Activated gamma-delta T cell treated with anti-CD3 and anti-CD28 coated beads, Interleukin-2, amount 50 U/mL, for 16 hours (primary cell): ENCODE results near the gene KIF3B.
A peak's percentile ranks its signal among the peaks of the same experiment; 100 is the strongest.
"Not testable (repeated sequence)": the region's sequence is repeated elsewhere in the genome, so short reads cannot be mapped to it uniquely, and the experiment has no call there.

Source experiments
- DNase-seq: peaks from one replicate; pipeline ENCODE4 v3.0.0-alpha.2; 2020; ENCODE audit warnings: low read depth

The KIF3B gene

DNA sequence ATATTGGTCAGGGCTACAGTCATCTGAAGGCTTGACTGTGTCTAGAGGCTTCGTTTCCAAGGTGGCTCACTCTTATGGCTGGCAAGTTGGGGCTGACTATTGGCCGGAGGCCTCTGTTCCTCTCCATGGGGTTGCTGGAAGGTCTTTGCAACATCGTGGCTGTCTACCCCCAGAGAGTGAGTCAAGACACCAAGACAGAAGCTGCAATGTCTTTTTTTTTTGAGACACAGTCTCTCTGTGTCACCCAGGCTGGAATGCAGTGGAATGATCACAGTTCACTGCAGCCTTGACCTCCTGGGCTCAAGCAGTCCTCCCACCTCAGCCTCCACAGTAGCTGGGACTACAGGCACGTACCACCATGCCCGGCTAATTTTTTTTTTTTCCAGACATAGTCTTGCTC is 29.4 kb upstream of the KIF3B start:
- no peak for DNase-seq

DNA sequence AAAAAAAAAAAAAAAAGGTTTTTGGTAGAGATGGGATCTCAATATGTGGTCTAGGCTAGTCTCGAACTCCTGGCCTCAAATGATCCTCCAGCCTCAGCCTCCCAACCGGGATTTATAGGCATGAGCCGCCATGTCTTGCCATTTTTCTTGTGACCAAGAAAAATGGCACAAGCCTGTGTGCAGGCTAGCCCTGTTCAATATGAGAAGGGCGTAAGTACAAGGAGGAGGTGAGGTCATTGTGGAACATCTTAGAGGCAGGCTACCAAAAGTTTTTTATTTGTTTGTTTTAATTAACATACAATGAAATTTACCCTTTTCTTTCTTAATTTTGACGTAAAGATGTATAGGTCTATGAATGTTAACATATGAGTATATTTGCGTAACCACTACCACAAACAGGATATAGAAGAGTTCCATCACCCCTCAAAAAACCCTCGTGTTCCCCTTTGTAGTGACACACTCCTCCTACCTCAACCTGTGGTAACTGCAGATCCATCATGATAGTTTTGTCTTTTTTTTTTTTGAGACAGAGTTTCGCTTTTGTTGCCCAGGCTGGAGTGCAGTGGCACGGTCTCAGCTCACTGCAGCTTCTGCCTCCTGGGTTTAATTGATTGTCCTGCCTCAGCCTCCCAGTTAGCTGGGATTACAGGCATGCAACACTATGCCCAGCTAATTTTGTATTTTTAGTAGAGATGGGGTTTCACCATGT is 28.3 kb upstream of the KIF3B start:
- peak; percentile 25 for DNase-seq

DNA sequence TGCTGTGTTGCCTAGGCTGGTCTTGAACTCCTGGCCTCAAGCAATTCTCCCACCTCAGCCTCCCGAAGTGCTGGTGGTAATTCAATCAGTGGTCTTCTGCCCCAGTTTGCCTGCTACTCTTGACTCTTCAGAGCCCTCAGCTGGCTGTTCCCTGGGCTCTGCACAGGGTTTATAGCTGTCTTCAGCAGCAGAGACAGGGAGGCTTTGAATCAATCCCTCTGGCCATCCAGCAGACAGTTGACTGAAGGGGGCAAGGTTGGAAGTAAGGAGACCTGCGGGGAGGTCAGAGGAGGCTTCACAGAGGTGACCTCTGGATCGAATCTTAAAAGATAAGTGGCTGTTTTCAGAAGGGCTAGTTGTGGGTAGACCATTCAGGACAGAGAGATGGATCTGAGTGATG is 26.0 kb upstream of the KIF3B start:
- no peak for DNase-seq

DNA sequence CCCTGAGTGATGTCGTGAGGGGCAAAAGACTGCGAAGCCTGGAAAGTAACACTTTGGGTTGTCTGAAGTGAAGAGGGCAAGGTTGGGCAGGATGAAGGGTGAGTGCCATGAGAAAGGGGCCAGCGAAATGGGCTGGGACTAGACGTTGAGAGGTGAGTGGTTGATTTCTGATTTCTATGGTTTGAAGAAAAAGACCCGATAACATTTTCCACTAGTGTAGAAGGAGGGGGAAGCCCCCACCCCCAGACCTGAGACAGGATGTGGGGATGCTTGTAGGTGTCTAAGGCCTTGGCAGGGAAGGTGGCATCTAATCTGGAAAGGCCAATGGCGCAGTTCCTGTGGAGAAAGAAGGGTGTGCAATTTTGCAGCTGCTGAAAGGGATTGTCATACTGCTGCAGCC is 25.3 kb upstream of the KIF3B start:
- peak; percentile 54 for DNase-seq

DNA sequence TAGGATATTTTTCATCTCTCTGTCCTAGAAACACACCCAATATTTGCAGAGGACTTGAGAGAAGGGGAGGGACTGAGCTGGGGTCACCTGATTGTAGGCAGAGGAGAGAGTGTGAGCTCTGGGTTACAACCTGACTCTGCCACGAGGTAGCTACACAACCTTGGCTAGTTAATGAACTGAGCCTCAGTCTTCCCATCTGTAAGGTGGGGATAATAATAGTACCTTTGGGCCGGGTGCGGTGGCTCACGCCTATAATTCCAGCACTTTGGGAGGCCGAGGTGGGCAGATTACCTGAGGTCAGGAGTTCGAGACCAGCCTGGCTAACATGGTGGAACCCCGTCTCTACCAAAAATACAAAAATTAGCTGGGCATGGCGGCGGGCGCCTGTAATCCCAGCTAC is 16.5 kb upstream of the KIF3B start:
- DNase-seq, result not testable (repeated sequence)

DNA sequence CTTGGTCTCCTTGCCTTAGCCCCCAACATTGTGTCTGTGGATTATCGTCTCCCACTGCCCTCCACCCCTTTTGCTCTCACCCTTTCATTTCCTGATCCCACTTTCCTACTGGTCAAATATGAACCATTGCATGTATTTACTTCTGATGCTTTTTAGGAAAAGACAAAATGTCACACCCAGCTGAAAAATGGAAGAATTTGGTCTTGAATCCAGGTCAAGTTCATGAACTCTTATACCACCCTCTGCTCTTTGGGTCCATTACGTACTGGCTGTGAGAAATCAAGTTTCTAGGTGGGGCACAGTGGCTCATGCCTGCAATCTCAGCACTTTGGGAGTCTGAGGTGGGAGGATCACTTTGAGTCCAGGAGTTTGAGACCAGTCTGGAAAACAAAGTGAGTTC is 15.8 kb upstream of the KIF3B start:
- no peak for DNase-seq

- DNase-seq, result no peak
These were observed 14.0 kb upstream of the KIF3B start for GRCh38 chr20:32263398-32263954.

DNA sequence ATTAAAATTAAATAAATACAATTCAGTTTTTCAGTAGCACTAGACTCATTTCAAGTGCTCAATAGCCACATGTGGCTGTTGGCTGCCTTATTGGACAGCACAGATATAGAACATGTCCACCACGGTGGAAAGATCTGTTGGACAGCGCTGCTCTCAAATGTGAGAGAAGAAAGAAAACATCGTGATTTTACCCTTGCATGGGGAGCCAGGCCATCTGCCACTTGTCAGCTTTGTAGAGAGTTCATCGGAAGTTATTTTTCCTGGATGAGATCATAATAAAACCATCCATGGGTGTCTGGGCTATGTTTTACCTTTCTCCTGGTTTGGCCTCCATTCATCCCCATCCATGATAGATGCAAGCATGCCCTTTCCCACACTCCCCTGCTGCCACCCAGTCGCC is 5.8 kb upstream of the KIF3B start:
- no peak for DNase-seq

- no peak for DNase-seq
These were observed 3.1 kb upstream of the KIF3B start for GRCh38 chr20:32274359-32274758.

DNA sequence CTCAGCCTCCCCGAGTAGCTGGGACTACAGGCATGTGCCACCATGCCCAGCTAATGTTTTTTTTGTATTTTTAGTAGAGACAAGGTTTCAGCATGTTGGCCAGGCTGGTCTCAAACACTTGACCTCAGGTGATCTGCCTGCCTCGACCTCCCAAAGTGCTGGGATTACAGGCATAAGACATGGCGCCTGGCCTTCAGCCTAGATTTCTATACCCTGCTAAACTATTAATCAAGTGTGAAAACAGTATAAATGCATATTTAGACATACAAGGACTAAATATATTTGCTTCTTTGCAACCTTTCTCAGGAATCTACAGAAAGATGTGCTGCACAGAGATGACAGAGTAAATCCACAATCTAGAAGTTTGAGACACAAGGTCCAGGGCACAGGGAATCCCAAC is 2.3 kb upstream of the KIF3B start:
- DNase-seq, result not testable (repeated sequence)

DNA sequence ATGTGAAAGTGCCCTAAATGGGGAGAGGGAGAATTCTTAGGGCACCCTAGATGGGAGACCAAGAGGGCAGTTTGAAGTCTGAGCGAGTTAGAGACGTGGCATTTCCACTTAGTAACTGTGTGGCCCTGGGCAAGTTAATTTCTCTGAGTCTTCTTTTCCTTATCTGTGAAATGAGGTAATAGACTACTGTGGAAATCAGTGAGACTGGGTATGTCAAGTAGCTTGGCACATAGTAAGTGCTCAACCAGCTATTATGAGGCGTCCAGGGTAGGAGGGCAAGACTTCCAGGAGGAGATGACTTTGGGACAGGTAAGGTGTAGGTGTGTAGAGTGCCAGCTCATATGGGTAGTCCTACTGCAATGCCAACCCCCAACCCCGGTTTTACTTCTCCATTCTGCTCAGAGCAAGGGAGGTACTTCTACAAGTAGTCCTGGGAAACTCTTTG is 770 bp downstream of the KIF3B start:
- DNase-seq, result no peak

GRCh38 chr20:32281711-32282110 is 4.3 kb downstream of the KIF3B start:
- DNase-seq, result no peak

- DNase-seq, result no peak
These were observed 5.0 kb downstream of the KIF3B start for GRCh38 chr20:32282461-32282860.

GRCh38 chr20:32285082-32285620 is 7.7 kb downstream of the KIF3B start:
- no peak for DNase-seq

DNA sequence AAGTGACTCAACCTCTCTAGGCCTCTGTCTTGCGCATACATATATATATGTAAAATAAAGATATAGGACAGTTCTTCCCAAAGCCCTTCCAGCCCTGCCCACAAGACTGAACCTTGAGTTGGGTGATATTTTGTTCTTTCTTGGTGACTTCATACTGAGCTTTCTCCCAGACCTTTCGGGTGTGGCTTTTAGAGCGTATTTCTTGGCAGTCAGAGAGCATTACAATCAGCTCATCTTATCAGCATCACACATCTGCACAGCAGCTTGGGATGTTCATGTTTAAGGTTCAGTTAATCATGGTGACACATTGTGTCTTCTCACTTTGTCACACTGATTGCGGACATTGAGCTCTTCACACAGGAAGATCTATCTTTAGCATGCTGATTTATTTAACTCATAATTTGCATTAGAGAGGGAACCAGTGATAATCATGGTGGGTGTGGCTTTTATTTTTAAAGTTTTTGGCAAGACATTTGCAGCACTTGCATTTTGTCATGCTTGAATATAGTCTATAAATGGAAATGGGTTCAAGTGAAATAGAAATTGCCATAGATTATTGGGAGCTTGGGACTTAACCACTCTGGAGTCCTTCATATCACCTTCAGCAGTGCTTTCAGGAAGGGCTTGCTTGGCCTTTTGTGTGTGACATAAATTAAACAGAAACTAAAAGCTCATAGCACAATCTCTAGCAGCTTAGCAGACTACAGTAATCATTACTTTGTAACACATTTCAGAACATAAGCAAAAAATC is 8.3 kb downstream of the KIF3B start:
- peak; percentile 12 for DNase-seq

DNA sequence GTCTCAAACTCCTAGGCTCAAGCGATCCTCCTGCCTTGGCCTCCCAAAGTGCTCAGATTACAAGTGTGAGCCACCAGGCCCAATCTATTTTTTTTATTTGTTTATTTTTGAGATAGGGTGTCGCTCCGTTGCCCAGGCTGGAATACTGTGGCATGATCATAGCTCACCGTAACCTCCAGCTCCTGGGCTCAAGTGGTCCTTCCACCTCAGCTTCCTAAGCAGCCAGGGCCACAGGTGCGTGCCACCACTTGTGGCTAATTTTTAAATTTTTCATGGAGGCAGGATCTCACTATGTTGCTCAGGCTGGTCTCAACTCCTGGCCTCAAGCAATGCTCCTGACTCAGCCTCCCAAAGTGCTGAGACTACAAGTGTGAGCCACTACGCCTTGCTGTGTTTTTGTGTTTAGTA is 9.8 kb downstream of the KIF3B start:
- no peak for DNase-seq

DNA sequence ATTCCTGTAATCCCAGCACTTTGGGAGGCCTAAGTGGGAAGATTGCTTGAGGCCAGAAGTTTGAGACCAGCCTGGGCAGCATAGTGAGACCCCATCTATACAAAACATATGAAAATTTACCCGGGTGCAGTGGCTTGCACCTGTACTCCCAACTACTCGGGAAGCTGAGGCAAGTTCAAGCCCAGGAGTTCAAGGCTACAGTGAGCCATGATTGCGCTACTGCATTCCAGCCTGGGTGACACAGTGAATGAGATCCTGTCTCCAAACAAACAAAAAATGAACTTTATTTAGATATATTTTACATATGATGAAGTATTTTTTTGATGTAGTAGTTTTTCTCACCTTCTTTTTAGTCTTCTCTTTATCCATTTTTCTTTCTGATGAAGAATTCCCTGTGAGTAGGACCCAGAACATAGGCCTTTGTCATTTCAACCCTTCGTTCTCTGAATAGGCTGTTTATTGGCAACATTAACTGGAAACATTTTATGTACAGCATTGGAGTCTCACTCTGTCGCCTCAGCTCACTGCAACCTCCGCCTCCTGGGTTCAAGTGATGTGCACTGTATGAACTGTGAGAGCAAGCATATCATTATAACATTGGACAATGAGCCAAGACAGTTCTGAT is 10.9 kb downstream of the KIF3B start:
- no peak for DNase-seq

DNA sequence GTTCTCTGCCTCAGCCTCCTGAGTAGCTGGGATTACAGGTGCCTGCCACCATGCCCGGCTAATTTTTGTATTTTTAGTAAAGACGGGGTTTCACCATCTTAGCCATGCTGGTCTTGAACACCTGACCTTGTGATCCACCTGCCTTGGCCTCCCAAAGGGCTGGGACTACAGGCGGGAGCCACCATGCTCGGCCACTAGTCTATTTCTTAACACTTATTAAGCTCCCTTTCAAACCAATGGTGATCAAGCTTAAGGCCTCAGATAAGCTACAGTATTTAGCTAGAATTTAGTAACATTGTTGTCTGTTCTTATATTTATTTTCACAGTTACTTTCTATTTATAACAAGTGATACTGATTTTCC is 11.8 kb downstream of the KIF3B start:
- not testable (repeated sequence) for DNase-seq

- no peak for DNase-seq
These were observed 12.4 kb downstream of the KIF3B start for GRCh38 chr20:32289661-32290431.

- no peak for DNase-seq
These were observed 13.7 kb downstream of the KIF3B start for GRCh38 chr20:32291166-32291565.

- no peak for DNase-seq
These were observed 15.1 kb downstream of the KIF3B start for GRCh38 chr20:32292548-32292947.

DNA sequence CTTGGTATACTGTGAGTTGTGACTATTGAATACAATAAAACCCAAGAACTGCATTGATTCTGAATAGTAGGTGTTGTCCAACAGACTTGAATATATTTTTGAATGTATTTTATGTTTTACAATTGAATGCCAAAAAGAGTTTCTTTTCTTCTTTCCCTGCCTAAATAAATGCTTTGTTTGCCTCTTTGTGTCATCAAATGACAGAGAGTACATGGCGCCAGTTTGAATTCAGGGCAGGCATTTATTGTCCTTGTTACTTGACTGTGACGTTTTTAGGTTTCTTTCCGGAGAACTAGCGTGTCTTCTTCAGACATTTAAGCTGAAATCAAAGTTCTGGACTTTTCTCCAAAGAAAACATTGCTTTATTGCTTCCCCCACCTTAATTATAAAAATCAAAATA is 16.6 kb downstream of the KIF3B start:
- no peak for DNase-seq
